Body of pancreas (tissue), 4 donors: ENCODE data around the gene CD44.

Experiments used
- CTCF ChIP-seq, 7 experiments: fragments of 450-650 bp in 4 of 7; fragments of 200-600 bp in 3 of 7; sonication (generic) in 3 of 7; IDR thresholded peaks; one replicate each; pipeline ENCODE4 v1.5.1; 2016 to 2019; ENCODE audit warnings: antibody characterized with exemption in 7 of 7
- POLR2A ChIP-seq, 3 donors: fragments of 450-650 bp; IDR thresholded peaks; one replicate each; pipeline ENCODE4 v1.6.1; 2016; ENCODE audit warnings: antibody characterized with exemption in 3 of 3, mild to moderate bottlenecking in 2 of 3

GRCh38 chr11:35231076-35231860, 92.3 kb downstream of the CD44 start:
- TF ChIP-seq POLR2A (IDR thresholded peaks at IDR 0.05) (no peak), CTCF (IDR thresholded peaks at IDR 0.05) (peak in 1 of 7 experiments; percentile 3)
